HEK293T (cell line): Measurements from ENCODE around the gene PDXK.

Experiments used
- CTCF ChIA-PET: fragments of 350-600 bp; formaldehyde crosslinking; extraction: SDS; loops from one replicate; lab custom pipeline; 2021; ENCODE audit warnings: antibody characterized with exemption, inconsistent platforms; lab: Yijun Ruan, JAX
- POLR2A ChIA-PET: fragments of 350-600 bp; formaldehyde crosslinking; extraction: SDS; loops from one replicate; lab custom pipeline; 2020; ENCODE audit warnings: antibody characterized with exemption, inconsistent platforms; lab: Yijun Ruan, JAX
- DNase-seq: peaks from one replicate; pipeline ENCODE4 v3.0.0; 2012; ENCODE audit warnings: mixed read lengths; ENCODE audit errors: extremely low spot score
- ARNT ChIP-seq: fragments of 450-650 bp; IDR thresholded peaks from 2 replicates; pipeline ENCODE4 v1.6.1; 2017; ENCODE audit warnings: mild to moderate bottlenecking
- BHLHE40 ChIP-seq: fragments of 450-650 bp; IDR thresholded peaks from 2 replicates; pipeline ENCODE4 v1.6.1; 2016; ENCODE audit warnings: mild to moderate bottlenecking, moderate library complexity, borderline replicate concordance
- CTBP1 ChIP-seq: fragments of 450-650 bp; IDR thresholded peaks from 2 replicates; pipeline ENCODE4 v1.6.1; 2016; ENCODE audit warnings: borderline replicate concordance
- ELF4 ChIP-seq: fragments of 450-650 bp; IDR thresholded peaks from 2 replicates; pipeline ENCODE4 v1.6.1; 2017; ENCODE audit warnings: antibody characterized with exemption
- FOXA1 ChIP-seq: fragments of 450-650 bp; IDR thresholded peaks from 2 replicates; pipeline ENCODE4 v1.6.1; 2016; ENCODE audit warnings: mild to moderate bottlenecking
- FOXK2 ChIP-seq: fragments of 450-650 bp; IDR thresholded peaks from 2 replicates; pipeline ENCODE4 v1.6.1; 2016; ENCODE audit warnings: mild to moderate bottlenecking
- FOXM1 ChIP-seq: fragments of 450-650 bp; IDR thresholded peaks from 2 replicates; pipeline ENCODE4 v1.6.1; 2017; ENCODE audit warnings: mild to moderate bottlenecking, borderline replicate concordance
- HDGF ChIP-seq: fragments of 450-650 bp; IDR thresholded peaks from 2 replicates; pipeline ENCODE4 v1.6.1; 2017; ENCODE audit warnings: antibody characterized with exemption, borderline replicate concordance
- L3MBTL2 ChIP-seq: fragments of 450-650 bp; conservative IDR thresholded peaks from 2 replicates; pipeline ENCODE4 v1.6.1; 2016; ENCODE audit warnings: mild to moderate bottlenecking
- LEF1 ChIP-seq: fragments of 450-650 bp; IDR thresholded peaks from 2 replicates; pipeline ENCODE4 v1.6.1; 2017; ENCODE audit warnings: mild to moderate bottlenecking, borderline replicate concordance
- NFRKB ChIP-seq: fragments of 450-650 bp; IDR thresholded peaks from 2 replicates; pipeline ENCODE4 v1.6.1; 2016; ENCODE audit warnings: mild to moderate bottlenecking, moderate library complexity
- PKNOX1 ChIP-seq: fragments of 450-650 bp; IDR thresholded peaks from 2 replicates; pipeline ENCODE4 v1.6.1; 2016
- SP1 ChIP-seq: fragments of 450-650 bp; IDR thresholded peaks from 2 replicates; pipeline ENCODE4 v1.6.1; 2017
- SUZ12 ChIP-seq: fragments of 450-650 bp; IDR thresholded peaks from 2 replicates; pipeline ENCODE4 v1.6.1; 2016; ENCODE audit warnings: mild to moderate bottlenecking
- TARDBP ChIP-seq: fragments of 450-650 bp; IDR thresholded peaks from 2 replicates; pipeline ENCODE4 v1.6.1; 2016
- ZNF384 ChIP-seq: fragments of 450-650 bp; IDR thresholded peaks from 2 replicates; pipeline ENCODE4 v1.6.1; 2016

The PDXK gene

GRCh38 chr21:43728467-43729390, 9.8 kb downstream of the PDXK start:
- peak; percentile 95 for DNase-seq
- TF ChIP-seq TARDBP = no peak
- TF ChIP-seq L3MBTL2 = peak; percentile 86
- TF ChIP-seq SUZ12 = no peak
- peak; percentile 73 for TF ChIP-seq PKNOX1
- TF ChIP-seq CTBP1 = peak; percentile 64
- CTCF ChIA-PET = interaction anchor here (0.5 to 1.7 kb wide), 5 partner anchors 18 to 1092 kb away, joined by 3 to 4 read pairs (median 3); no protein-coding TSS in a partner anchor
- POLR2A ChIA-PET = interaction anchor here (0.5 to 3.0 kb wide), 24 partner anchors 8 to 575 kb away, joined by 3 to 44 read pairs (median 3); partner anchors contain the start of genes PDXK and RRP1

GRCh38 chr21:43731476-43731875, 12.5 kb downstream of the PDXK start:
- ChIA-PET POLR2A (no interaction called here), CTCF (no interaction called here)
- no peak for DNase-seq
- TF ChIP-seq FOXA1 = no peak
- no peak for TF ChIP-seq ZNF384
- no peak for TF ChIP-seq TARDBP
- no peak for TF ChIP-seq NFRKB
- no peak for TF ChIP-seq LEF1
- no peak for TF ChIP-seq SP1
- no peak for TF ChIP-seq SUZ12
- TF ChIP-seq L3MBTL2 = no peak
- no peak for TF ChIP-seq PKNOX1
- no peak for TF ChIP-seq ELF4
- TF ChIP-seq CTBP1 = no peak
- TF ChIP-seq ARNT = no peak
- TF ChIP-seq HDGF = no peak

GRCh38 chr21:43731891-43732711, 13.2 kb downstream of the PDXK start:
- ChIA-PET POLR2A (interaction anchor here (1.2 kb wide), 1 partner anchor 13 kb away, joined by 3 read pairs; the partner anchor contains the start of gene PDXK), CTCF (no interaction called here)
- no peak for TF ChIP-seq LEF1
- no peak for TF ChIP-seq NFRKB
- TF ChIP-seq ARNT = no peak
- no peak for TF ChIP-seq FOXM1
- no peak for TF ChIP-seq L3MBTL2
- TF ChIP-seq SUZ12 = no peak
- TF ChIP-seq ZNF384 = no peak
- no peak for TF ChIP-seq CTBP1
- no peak for TF ChIP-seq FOXK2
- no peak for TF ChIP-seq PKNOX1
- no peak for TF ChIP-seq TARDBP
- no peak for TF ChIP-seq ELF4
- TF ChIP-seq HDGF = no peak
- TF ChIP-seq FOXA1 = no peak
- no peak for TF ChIP-seq BHLHE40
- DNase-seq = no peak

- DNase-seq = no peak
- ChIA-PET CTCF (no interaction called here), POLR2A (interaction anchor here (1.2 kb wide), 1 partner anchor 14 kb away, joined by 3 read pairs; the partner anchor contains the start of gene PDXK)
- TF ChIP-seq NFRKB = no peak
- TF ChIP-seq TARDBP = no peak
- TF ChIP-seq HDGF = no peak
- TF ChIP-seq FOXA1 = no peak
- TF ChIP-seq ELF4 = no peak
- TF ChIP-seq ARNT = no peak
- TF ChIP-seq L3MBTL2 = no peak
- no peak for TF ChIP-seq SUZ12
- no peak for TF ChIP-seq BHLHE40
- no peak for TF ChIP-seq LEF1
- no peak for TF ChIP-seq FOXM1
- TF ChIP-seq CTBP1 = no peak
- TF ChIP-seq SP1 = no peak
- TF ChIP-seq ZNF384 = no peak
Observed at GRCh38 chr21:43733060-43733459, 14.1 kb downstream of the PDXK start.

- DNase-seq = no peak
- ChIA-PET CTCF (no interaction called here), POLR2A (no interaction called here)
- TF ChIP-seq ZNF384 = no peak
- TF ChIP-seq CTBP1 = no peak
- no peak for TF ChIP-seq ELF4
- no peak for TF ChIP-seq HDGF
- TF ChIP-seq SUZ12 = no peak
- TF ChIP-seq ARNT = no peak
- no peak for TF ChIP-seq FOXK2
- no peak for TF ChIP-seq LEF1
- TF ChIP-seq PKNOX1 = no peak
- no peak for TF ChIP-seq TARDBP
- no peak for TF ChIP-seq L3MBTL2
- no peak for TF ChIP-seq NFRKB
Observed at GRCh38 chr21:43733529-43734071, 14.7 kb downstream of the PDXK start.
